SU-DHL-6 (cell line): ENCODE results near the gene DNAH7.

Experiments used
- EZH2phosphoT487 ChIP-seq: fragments of 200-600 bp; sonication (generic), shearing (Covaris generic); conservative IDR thresholded peaks from 2 replicates; pipeline ENCODE4 v1.6.1; 2018; ENCODE audit warnings: mild to moderate bottlenecking, antibody characterized with exemption, low read length, moderate library complexity, mixed read lengths
- TF ChIP-seq, protein P1 (sequence below): fragments of 200-600 bp; sonication (generic); IDR thresholded peaks from one replicate; pipeline ENCODE4 v1.5.1; 2017; ENCODE audit warnings: antibody characterized with exemption, mild to moderate bottlenecking, low read length, moderate library complexity; ENCODE audit not compliant: insufficient read depth, poor library complexity, severe bottlenecking

DNA sequence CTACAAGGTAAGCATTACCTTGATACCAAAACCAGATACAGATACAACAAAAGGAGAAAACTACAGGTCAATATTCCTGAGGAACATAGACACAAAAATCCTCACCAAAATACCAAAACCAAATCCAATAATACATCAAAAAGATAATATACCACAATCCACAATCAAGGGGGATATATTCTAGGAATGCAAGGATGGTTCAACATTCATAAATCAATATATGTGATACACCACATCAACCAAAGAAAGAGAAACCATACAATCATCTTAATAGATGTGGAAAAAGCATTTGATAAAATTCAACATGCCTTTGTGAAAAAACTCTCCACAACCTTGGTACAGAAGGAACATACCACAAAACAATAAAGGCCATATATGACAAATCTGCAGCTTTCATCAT lies 28.4 kb downstream of the DNAH7 start:
- TF ChIP-seq, protein P1, sequence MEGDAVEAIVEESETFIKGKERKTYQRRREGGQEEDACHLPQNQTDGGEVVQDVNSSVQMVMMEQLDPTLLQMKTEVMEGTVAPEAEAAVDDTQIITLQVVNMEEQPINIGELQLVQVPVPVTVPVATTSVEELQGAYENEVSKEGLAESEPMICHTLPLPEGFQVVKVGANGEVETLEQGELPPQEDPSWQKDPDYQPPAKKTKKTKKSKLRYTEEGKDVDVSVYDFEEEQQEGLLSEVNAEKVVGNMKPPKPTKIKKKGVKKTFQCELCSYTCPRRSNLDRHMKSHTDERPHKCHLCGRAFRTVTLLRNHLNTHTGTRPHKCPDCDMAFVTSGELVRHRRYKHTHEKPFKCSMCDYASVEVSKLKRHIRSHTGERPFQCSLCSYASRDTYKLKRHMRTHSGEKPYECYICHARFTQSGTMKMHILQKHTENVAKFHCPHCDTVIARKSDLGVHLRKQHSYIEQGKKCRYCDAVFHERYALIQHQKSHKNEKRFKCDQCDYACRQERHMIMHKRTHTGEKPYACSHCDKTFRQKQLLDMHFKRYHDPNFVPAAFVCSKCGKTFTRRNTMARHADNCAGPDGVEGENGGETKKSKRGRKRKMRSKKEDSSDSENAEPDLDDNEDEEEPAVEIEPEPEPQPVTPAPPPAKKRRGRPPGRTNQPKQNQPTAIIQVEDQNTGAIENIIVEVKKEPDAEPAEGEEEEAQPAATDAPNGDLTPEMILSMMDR = no peak
- TF ChIP-seq EZH2phosphoT487 = no peak
